HCT116 (cell line): ENCODE data around the gene PROSER3. TPM values are rescaled to one million over a fixed set of nuclear protein-coding genes. Genes with fewer than 3 reads are reported as not detected.

Experiments
- ATAC-seq: fragments of 200-7000 bp; cut with Tn5 transposase; 2 replicates; pipeline ENCODE4 v1.9.1; 2020; ENCODE audit warnings: mild to moderate bottlenecking, moderate library complexity
- BruUV-seq: library from RNA; stranded (reverse); fragments of 400-500 nt; replicated peaks from 2 replicates; lab custom pipeline; 2021; lab: Mats Ljungman, UMichigan
- CTCF ChIA-PET: fragments of 300-600 bp; sonication (Branson Sonifier 250); formaldehyde crosslinking; loops from one replicate; lab custom pipeline; 2021; ENCODE audit warnings: antibody characterized with exemption; lab: Charles Lee
- POLR2A ChIA-PET: fragments of 300-600, 350-600 bp; sonication (Branson Sonifier 250); formaldehyde crosslinking; loops from one replicate; lab custom pipeline; 2021; ENCODE audit warnings: antibody characterized with exemption; lab: Charles Lee
- RAD21 ChIA-PET, 2 experiments: fragments of 300-600 bp; sonication (Branson Sonifier 250); formaldehyde crosslinking; loops; one replicate each; lab custom pipeline; 2023; ENCODE audit warnings: low total read pairs in 2 of 2; ENCODE audit not compliant: uncharacterized antibody in 2 of 2, unreplicated experiment in 2 of 2, low non-redundant PET in 1 of 2; lab: Charles Lee
- DNase-seq: peaks from one replicate; pipeline ENCODE4 v3.0.0-alpha.2; 2010; ENCODE audit warnings: low read depth, low spot score
- H2AFZ ChIP-seq: fragments of 200-600 bp; shearing (Covaris generic), sonication (generic); 2 replicates; pipeline ENCODE4 v1.6.1; 2017; ENCODE audit warnings: low read depth, mixed run types, mixed read lengths, antibody characterized with exemption, low read length; ENCODE audit not compliant: poor library complexity, severe bottlenecking
- H3K27ac ChIP-seq: 2 replicates; pipeline ENCODE4 v1.5.1; 2012; ENCODE audit warnings: low read depth, low read length
- H3K27me3 ChIP-seq: fragments of 200-600 bp; sonication (generic); 2 replicates; pipeline ENCODE4 v1.6.1; 2016; ENCODE audit warnings: mixed run types, low read length, mixed read lengths; ENCODE audit not compliant: insufficient read depth
- H3K36me3 ChIP-seq, 2 experiments: fragments of 200-500 bp in 1 of 2; fragments of 200-600 bp in 1 of 2; sonication (Bioruptor generic) in 1 of 2; sonication (generic) in 1 of 2; 2 replicates each; pipeline versions ENCODE4 v1.5.1 to v1.6.1; 2014 to 2016; ENCODE audit warnings: low read length in 2 of 2, inconsistent platforms in 1 of 2, mixed read lengths in 1 of 2, mixed run types in 1 of 2; ENCODE audit not compliant: insufficient read depth in 2 of 2, control insufficient read depth in 1 of 2
- H3K4me1 ChIP-seq, 2 experiments: fragments of 200-600 bp in 1 of 2; sonication (generic) in 1 of 2; 2 replicates each; pipeline versions ENCODE4 v1.5.1 to v1.6.1; 2012 to 2017; ENCODE audit warnings: low read length in 2 of 2, inconsistent platforms in 1 of 2, mild to moderate bottlenecking in 1 of 2, mixed read lengths in 1 of 2, mixed run types in 1 of 2, moderate library complexity in 1 of 2; ENCODE audit not compliant: insufficient read depth in 2 of 2, control insufficient read depth in 1 of 2
- H3K4me2 ChIP-seq: fragments of 200-600 bp; sonication (generic); 2 replicates; pipeline ENCODE4 v1.6.1; 2017; ENCODE audit warnings: mixed run types, low read length, mixed read lengths
- H3K4me3 ChIP-seq, 2 experiments: fragments of 200-600 bp in 1 of 2; sonication (generic) in 1 of 2; replicated peaks in 1 of 2; 2 replicates each; pipeline ENCODE4 v1.5.1; 2011 to 2016; ENCODE audit warnings: low read length in 2 of 2, control low read depth in 1 of 2, low read depth in 1 of 2, mild to moderate bottlenecking in 1 of 2, mixed read lengths in 1 of 2, mixed run types in 1 of 2
- H3K79me2 ChIP-seq: fragments of 200-600 bp; sonication (generic); 2 replicates; pipeline ENCODE4 v1.6.1; 2017; ENCODE audit warnings: mild to moderate bottlenecking, mixed run types, low read length, moderate library complexity, mixed read lengths; ENCODE audit not compliant: insufficient read depth
- H3K9ac ChIP-seq: fragments of 200-600 bp; sonication (generic); 2 replicates; pipeline ENCODE4 v1.6.1; 2016; ENCODE audit warnings: low read length, mixed read lengths
- H3K9me2 ChIP-seq: fragments of 200-600 bp; sonication (generic), shearing (Covaris generic); 2 replicates; pipeline ENCODE4 v1.6.1; 2017; ENCODE audit warnings: mixed run types, mild to moderate bottlenecking, moderate library complexity; ENCODE audit not compliant: insufficient read depth
- H3K9me3 ChIP-seq, 2 experiments: fragments of 200-500 bp in 1 of 2; fragments of 200-600 bp in 1 of 2; sonication (Bioruptor generic) in 1 of 2; sonication (generic) in 1 of 2; 2 replicates each; pipeline ENCODE4 v1.6.1; 2014 to 2017; ENCODE audit warnings: low read length in 2 of 2, mixed read lengths in 2 of 2, inconsistent platforms in 1 of 2, low read depth in 1 of 2, mild to moderate bottlenecking in 1 of 2, mixed run types in 1 of 2, moderate library complexity in 1 of 2; ENCODE audit not compliant: control insufficient read depth in 1 of 2, insufficient read depth in 1 of 2
- H4K20me1 ChIP-seq: fragments of 200-600 bp; sonication (generic), shearing (Covaris generic); 2 replicates; pipeline ENCODE4 v1.6.1; 2017; ENCODE audit warnings: mixed run types, mild to moderate bottlenecking, moderate library complexity; ENCODE audit not compliant: insufficient read depth
- ATF3 ChIP-seq: IDR thresholded peaks from 2 replicates; pipeline ENCODE4 v1.6.1; 2012
- CEBPB ChIP-seq: IDR thresholded peaks from 2 replicates; pipeline ENCODE4 v1.6.1; 2012; ENCODE audit warnings: low read depth
- CTCF ChIP-seq, 3 experiments: fragments of 200-600 bp in 1 of 3; sonication (generic) in 1 of 3; IDR thresholded peaks in 2 of 3; conservative IDR thresholded peaks in 1 of 3; 2 replicates each; pipeline ENCODE4 v1.5.1; 2012 to 2017; ENCODE audit warnings: low read depth in 2 of 3, low read length in 2 of 3, antibody characterized with exemption in 1 of 3, borderline replicate concordance in 1 of 3, control low read depth in 1 of 3, mild to moderate bottlenecking in 1 of 3, mixed read lengths in 1 of 3, mixed run types in 1 of 3, moderate library complexity in 1 of 3; ENCODE audit not compliant: insufficient read depth in 1 of 3
- EGR1 ChIP-seq: IDR thresholded peaks from 2 replicates; pipeline ENCODE4 v1.6.1; 2012; ENCODE audit warnings: low read depth
- EZH2 ChIP-seq: fragments of 200-600 bp; sonication (generic); IDR thresholded peaks from 2 replicates; pipeline ENCODE4 v1.6.1; 2017; ENCODE audit warnings: antibody characterized with exemption, mixed run types
- EZH2phosphoT487 ChIP-seq: fragments of 200-600 bp; IDR thresholded peaks from 2 replicates; pipeline ENCODE4 v1.6.1; 2018; ENCODE audit warnings: antibody characterized with exemption, borderline replicate concordance
- FOSL1 ChIP-seq: IDR thresholded peaks from 2 replicates; pipeline ENCODE4 v1.6.1; 2012; ENCODE audit warnings: low read depth
- POLR2A ChIP-seq: IDR thresholded peaks from 2 replicates; pipeline ENCODE4 v1.7.0; 2011; ENCODE audit warnings: borderline replicate concordance; ENCODE audit not compliant: insufficient read depth, insufficient read length; ENCODE audit errors: extremely low read depth
- SIN3A ChIP-seq: IDR thresholded peaks from 2 replicates; pipeline ENCODE4 v1.6.1; 2012; ENCODE audit warnings: low read depth
- SRF ChIP-seq: IDR thresholded peaks from 2 replicates; pipeline ENCODE4 v1.6.1; 2012; ENCODE audit warnings: low read depth
- YY1 ChIP-seq: IDR thresholded peaks from 2 replicates; pipeline ENCODE4 v1.6.1; 2011; ENCODE audit warnings: low read length, low read depth, moderate library complexity, mild to moderate bottlenecking; ENCODE audit not compliant: insufficient replicate concordance; ENCODE audit errors: extremely low read depth
- ZBTB33 ChIP-seq: IDR thresholded peaks from 2 replicates; pipeline ENCODE4 v1.6.1; 2011; ENCODE audit warnings: mild to moderate bottlenecking, low read length, moderate library complexity; ENCODE audit not compliant: insufficient replicate concordance; ENCODE audit errors: extremely low read depth
- ZNF274 ChIP-seq: fragments of 200-500 bp; sonication (Bioruptor generic); IDR thresholded peaks from 2 replicates; pipeline ENCODE4 v1.6.1; 2014; ENCODE audit warnings: mild to moderate bottlenecking, low read depth, low read length, inconsistent platforms
- intact Hi-C: fragments of 100-400 bp; cut with micrococcal nuclease; formaldehyde crosslinking; loops from 2 replicates; pipeline ENCODE4 v1.10.0; 2022
- total RNA-seq: library from RNA; stranded (reverse); gene quantifications from one replicate; pipeline ENCODE4 v1.2.1, GENCODE V29; 2021; ENCODE audit not compliant: unreplicated experiment

Gene PROSER3
- total RNA-seq, 1 experiment from 2014 or later = 42.5 TPM

- no peak for TF ChIP-seq ZNF274
- TF ChIP-seq ATF3 = no peak
- no peak for TF ChIP-seq YY1
- TF ChIP-seq SIN3A = no peak
- no peak for TF ChIP-seq EGR1
- no peak for TF ChIP-seq EZH2phosphoT487
- TF ChIP-seq, all 23 proteins: peak for 0
Observed at GRCh38 chr19:35760711-35761349, 2.9 kb downstream of the PROSER3 start (continued).

GRCh38 chr19:35764432-35765315 lies 6.7 kb downstream of the PROSER3 start:
- Histone ChIP-seq H2AFZ (no peak overlapping the region), H3K27me3 (no peaks in the 10 kb centered on the region), H3K36me3 (peaks cover 12 to 13% of the 10 kb centered on the region in 2 experiments; a peak in 2 of 4 replicates), H3K9me2 (no peaks in the 10 kb centered on the region), H3K9me3 (no peaks in the 10 kb centered on the region), H3K4me2 (no peak overlapping the region), H4K20me1 (no peaks in the 10 kb centered on the region), H3K4me3 (no peak overlapping the region), H3K79me2 (peaks cover 4% of the 10 kb centered on the region), H3K4me1 (peaks cover 0 to 6% of the 10 kb centered on the region in 2 experiments; a peak in 1 of 4 replicates), H3K27ac (no peak overlapping the region), H3K9ac (no peak overlapping the region)
- DNase-seq (no peak), ATAC-seq (no peak)
- ChIA-PET POLR2A (interaction anchor here (1.8 kb wide), 1 partner anchor 16 kb away, joined by 5 read pairs; the partner anchor contains the start of gene LIN37), CTCF (no interaction called here), RAD21 (no interaction called here)
- BruUV-seq = no TSS peak
- intact Hi-C loops = no loop called here
- no peak for TF ChIP-seq FOSL1
- no peak for TF ChIP-seq ZBTB33
- TF ChIP-seq EGR1 = no peak
- TF ChIP-seq EZH2 = no peak
- no peak for TF ChIP-seq CEBPB
- TF ChIP-seq POLR2A = no peak
- TF ChIP-seq SRF = no peak
- TF ChIP-seq CTCF (IDR thresholded peaks at IDR 0.05 in 2 of 3, conservative IDR thresholded peaks at IDR 0.05 in 1 of 3; ENCODE audit: borderline replicate concordance in 1 of 3, insufficient read depth in 1 of 3, low read depth in 2 of 3, low read length in 2 of 3) = no peak
- TF ChIP-seq EZH2phosphoT487 = no peak
- no peak for TF ChIP-seq SIN3A
